ENCODE measurements around the gene THRA.

GRCh38 chr17:40019140-40019991, 43.4 kb upstream of the THRA start:
- no peak for TF ChIP-seq POLR2AphosphoS5 (IDR thresholded peaks at IDR 0.05; ENCODE audit: low read depth)
- TF ChIP-seq CTCF (IDR thresholded peaks at IDR 0.05; ENCODE audit: insufficient read depth, low read length): no peak
